DOHH2 (cell line): ENCODE measurements around the gene UBE2N.
A peak's percentile ranks its signal among the peaks of the same experiment; 100 is the strongest.
"Not testable (repeated sequence)": the region's sequence is repeated elsewhere in the genome, so short reads cannot be mapped to it uniquely, and the experiment has no call there.

ENCODE experiments used
- H3F3A ChIP-seq: fragments of 200-600 bp; sonication (generic), shearing (Covaris generic); 2 replicates; pipeline ENCODE4 v1.6.0; 2016; ENCODE audit warnings: antibody characterized with exemption, mild to moderate bottlenecking; ENCODE audit not compliant: control insufficient read depth, insufficient read depth
- H3K27ac ChIP-seq: fragments of 200-600 bp; sonication (generic); 2 replicates; pipeline ENCODE4 v1.5.1; 2014; ENCODE audit warnings: low read depth, mild to moderate bottlenecking, low read length, moderate library complexity
- H3K27me3 ChIP-seq: fragments of 200-600 bp; sonication (generic); 2 replicates; pipeline ENCODE4 v1.6.1; 2014; ENCODE audit warnings: mild to moderate bottlenecking, low read length, mixed read lengths; ENCODE audit not compliant: control insufficient read depth
- H3K36me3 ChIP-seq: fragments of 200-600 bp; sonication (generic); 2 replicates; pipeline ENCODE4 v1.6.1; 2014; ENCODE audit warnings: mild to moderate bottlenecking, low read length, moderate library complexity, mixed read lengths; ENCODE audit not compliant: control insufficient read depth
- H3K4me1 ChIP-seq: fragments of 200-600 bp; sonication (generic); 2 replicates; pipeline ENCODE4 v1.6.1; 2014; ENCODE audit warnings: mild to moderate bottlenecking, low read length, mixed read lengths; ENCODE audit not compliant: control insufficient read depth
- H3K4me2 ChIP-seq: fragments of 200-600 bp; sonication (generic); 2 replicates; pipeline ENCODE4 v1.6.0; 2014; ENCODE audit warnings: mild to moderate bottlenecking, low read length, moderate library complexity
- H3K4me3 ChIP-seq: fragments of 200-600 bp; sonication (generic); 2 replicates; pipeline ENCODE4 v1.5.1; 2014; ENCODE audit warnings: mild to moderate bottlenecking, low read length, mixed read lengths
- H3K79me2 ChIP-seq: fragments of 200-600 bp; sonication (generic); 2 replicates; pipeline ENCODE4 v1.6.1; 2014; ENCODE audit warnings: mild to moderate bottlenecking, low read length, mixed read lengths; ENCODE audit not compliant: control insufficient read depth
- H3K9me2 ChIP-seq: fragments of 200-600 bp; sonication (generic); replicated peaks from 2 replicates; pipeline ENCODE4 v1.6.1; 2014; ENCODE audit warnings: mild to moderate bottlenecking, low read length, mixed read lengths; ENCODE audit not compliant: control insufficient read depth
- H3K9me3 ChIP-seq: fragments of 200-600 bp; sonication (generic); 2 replicates; pipeline ENCODE4 v1.6.1; 2014; ENCODE audit warnings: antibody characterized with exemption, low read length, mixed read lengths; ENCODE audit not compliant: control insufficient read depth, insufficient read depth
- H4K20me1 ChIP-seq: fragments of 200-600 bp; sonication (generic); 2 replicates; pipeline ENCODE4 v1.6.0; 2014; ENCODE audit warnings: low read depth, mild to moderate bottlenecking, antibody characterized with exemption, low read length, moderate library complexity; ENCODE audit not compliant: control insufficient read depth, insufficient read depth
- EZH2phosphoT487 ChIP-seq: fragments of 200-600 bp; sonication (generic); IDR thresholded peaks from 2 replicates; pipeline ENCODE4 v1.6.1; 2017; ENCODE audit warnings: borderline replicate concordance, mild to moderate bottlenecking, antibody characterized with exemption, low read length, moderate library complexity, mixed read lengths
- TF ChIP-seq, protein P1 (sequence below): fragments of 200-600 bp; sonication (generic); IDR thresholded peaks from one replicate; pipeline ENCODE4 v1.5.1; 2014; ENCODE audit warnings: antibody characterized with exemption, mild to moderate bottlenecking, low read depth, low read length; ENCODE audit not compliant: poor library complexity, severe bottlenecking

UBE2N gene

DNA sequence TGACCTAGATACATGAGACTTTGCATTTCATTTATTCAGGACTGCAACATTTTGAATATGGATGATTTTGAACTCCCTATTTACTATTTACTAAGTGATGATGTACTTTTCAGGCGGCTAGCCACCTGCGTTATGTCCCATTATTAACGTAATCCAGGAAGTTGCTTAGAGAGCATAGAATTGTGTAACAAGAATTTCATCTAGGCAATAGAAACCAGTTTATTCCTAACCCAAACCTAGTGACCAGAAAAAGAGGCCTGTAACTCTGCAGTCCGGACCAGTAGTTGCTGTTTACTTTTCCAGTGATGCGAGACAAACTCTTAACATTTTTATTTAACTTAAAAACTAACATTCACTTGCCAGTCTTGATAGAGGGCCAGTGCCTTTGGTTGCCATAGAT, 51.7 kb downstream of the UBE2N start:
- Histone ChIP-seq H4K20me1 (peaks cover 11% of the 10 kb centered on the region; the same call in 1 of the 2 replicates), H3F3A (no peaks in the 10 kb centered on the region), H3K4me1 (peaks cover 23% of the 10 kb centered on the region), H3K79me2 (peaks cover 75% of the 10 kb centered on the region), H3K27me3 (no peaks in the 10 kb centered on the region), H3K9me3 (no peaks in the 10 kb centered on the region), H3K9me2 (no peaks in the 10 kb centered on the region), H3K4me2 (no peak overlapping the region), H3K4me3 (no peak overlapping the region), H3K36me3 (no peaks in the 10 kb centered on the region), H3K27ac (no peak overlapping the region)
- no peak for TF ChIP-seq EZH2phosphoT487
- TF ChIP-seq, protein P1, sequence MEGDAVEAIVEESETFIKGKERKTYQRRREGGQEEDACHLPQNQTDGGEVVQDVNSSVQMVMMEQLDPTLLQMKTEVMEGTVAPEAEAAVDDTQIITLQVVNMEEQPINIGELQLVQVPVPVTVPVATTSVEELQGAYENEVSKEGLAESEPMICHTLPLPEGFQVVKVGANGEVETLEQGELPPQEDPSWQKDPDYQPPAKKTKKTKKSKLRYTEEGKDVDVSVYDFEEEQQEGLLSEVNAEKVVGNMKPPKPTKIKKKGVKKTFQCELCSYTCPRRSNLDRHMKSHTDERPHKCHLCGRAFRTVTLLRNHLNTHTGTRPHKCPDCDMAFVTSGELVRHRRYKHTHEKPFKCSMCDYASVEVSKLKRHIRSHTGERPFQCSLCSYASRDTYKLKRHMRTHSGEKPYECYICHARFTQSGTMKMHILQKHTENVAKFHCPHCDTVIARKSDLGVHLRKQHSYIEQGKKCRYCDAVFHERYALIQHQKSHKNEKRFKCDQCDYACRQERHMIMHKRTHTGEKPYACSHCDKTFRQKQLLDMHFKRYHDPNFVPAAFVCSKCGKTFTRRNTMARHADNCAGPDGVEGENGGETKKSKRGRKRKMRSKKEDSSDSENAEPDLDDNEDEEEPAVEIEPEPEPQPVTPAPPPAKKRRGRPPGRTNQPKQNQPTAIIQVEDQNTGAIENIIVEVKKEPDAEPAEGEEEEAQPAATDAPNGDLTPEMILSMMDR: no peak

DNA sequence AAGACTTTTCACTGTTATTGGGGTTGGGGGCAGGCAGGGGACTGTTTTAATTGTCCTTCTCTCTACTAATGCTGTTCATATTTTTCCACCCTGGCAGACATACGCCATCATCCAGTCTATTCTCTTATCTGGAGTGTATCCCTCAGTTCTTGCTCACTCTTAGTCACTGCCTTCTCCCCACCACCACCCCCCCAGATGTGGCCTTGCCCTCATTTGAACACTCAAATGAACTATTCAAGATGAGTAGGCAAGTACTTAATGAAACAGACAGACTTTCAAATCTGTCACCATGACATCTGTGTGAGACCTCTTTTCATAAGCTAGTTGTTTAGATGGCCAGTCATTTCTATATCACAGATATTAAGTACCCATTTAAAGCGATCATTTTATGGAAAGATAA, 54.0 kb downstream of the UBE2N start:
- no peak for TF ChIP-seq EZH2phosphoT487
- TF ChIP-seq, protein P1: no peak
- Histone ChIP-seq H3K4me3 (no peak overlapping the region), H3K79me2 (peaks cover 86% of the 10 kb centered on the region), H3K36me3 (no peaks in the 10 kb centered on the region), H3K4me2 (no peak overlapping the region), H3K9me2 (no peaks in the 10 kb centered on the region), H3K27me3 (no peaks in the 10 kb centered on the region), H3K4me1 (peaks cover 20% of the 10 kb centered on the region), H3K27ac (no peak overlapping the region), H4K20me1 (peaks cover 11% of the 10 kb centered on the region; the same call in 1 of the 2 replicates), H3F3A (no peaks in the 10 kb centered on the region), H3K9me3 (no peaks in the 10 kb centered on the region)

DNA sequence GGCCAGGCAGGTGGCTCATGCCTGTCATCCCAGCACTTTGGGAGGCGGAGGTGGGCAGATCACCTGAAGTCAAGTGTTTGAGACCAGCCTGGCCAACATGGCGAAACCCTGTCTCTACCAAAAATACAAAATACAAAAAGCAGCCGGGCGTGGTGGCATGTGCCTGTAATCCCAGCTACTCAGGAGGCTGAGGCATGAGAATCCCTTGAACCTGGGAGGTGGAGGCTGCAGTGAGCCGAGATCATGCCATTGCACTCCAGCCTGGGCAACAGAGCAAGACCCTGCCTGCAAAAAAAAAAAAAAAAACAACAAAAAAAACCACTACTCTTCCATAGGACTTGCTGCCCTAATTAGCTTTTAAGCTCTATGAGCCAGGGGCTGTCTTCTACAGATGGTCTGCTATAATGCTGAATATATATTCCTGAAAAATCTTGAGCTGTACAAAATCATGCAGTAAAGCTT, 59.7 kb downstream of the UBE2N start:
- H3K4me2 ChIP-seq, H3K9me2 ChIP-seq, H3K27me3 ChIP-seq, H3K4me3 ChIP-seq, H3K36me3 ChIP-seq, H3K27ac ChIP-seq, H3F3A ChIP-seq, H4K20me1 ChIP-seq, H3K9me3 ChIP-seq: not testable (repeated sequence)
- H3K79me2 ChIP-seq: peaks cover 83% of the 10 kb centered on the region
- peaks cover 27% of the 10 kb centered on the region for H3K4me1 ChIP-seq

DNA sequence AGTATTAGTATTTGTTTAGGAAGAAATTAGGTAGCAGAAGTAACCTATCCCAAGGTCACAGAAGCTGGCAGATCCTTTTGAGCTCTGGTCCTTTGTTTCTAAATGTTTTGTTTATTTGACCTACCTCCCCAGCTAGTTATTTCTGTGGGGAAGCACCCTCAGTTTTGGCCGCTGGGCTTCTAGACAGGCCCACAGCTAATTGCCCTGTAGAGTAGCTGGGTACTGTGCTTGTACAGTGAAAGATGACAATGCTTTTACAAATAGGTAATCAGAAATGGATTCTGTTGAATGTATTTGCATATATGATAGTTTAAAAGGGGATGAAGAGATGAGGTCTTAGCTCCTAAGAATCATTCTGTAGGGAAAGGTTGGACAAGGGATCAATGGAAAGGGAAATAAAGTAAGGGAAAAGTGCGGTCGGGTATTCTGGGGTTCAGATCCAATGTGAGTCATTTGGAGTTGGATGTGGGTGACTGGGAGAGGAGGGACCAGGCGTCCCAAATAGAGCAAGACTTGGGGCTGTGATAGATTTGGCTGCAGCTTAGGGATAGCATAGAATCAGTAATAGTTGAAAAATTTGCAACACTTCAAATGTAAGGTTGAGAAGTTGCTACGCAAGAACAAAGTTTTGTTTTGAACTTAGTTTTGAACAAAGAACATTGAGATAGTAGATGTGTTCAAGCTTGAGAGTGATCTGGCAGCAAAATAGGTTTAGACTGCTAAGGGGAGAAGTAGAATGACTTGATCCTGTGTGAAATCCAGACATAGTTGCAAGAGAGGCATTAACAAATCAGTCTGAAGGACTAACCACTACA, 60.4 kb downstream of the UBE2N start:
- no peaks in the 10 kb centered on the region for H3K9me3 ChIP-seq
- H3K9me2 ChIP-seq: no peaks in the 10 kb centered on the region
- H4K20me1 ChIP-seq: peaks cover 9% of the 10 kb centered on the region; the same call in 1 of the 2 replicates
- TF ChIP-seq EZH2phosphoT487: no peak
- TF ChIP-seq, protein P1: no peak
- 0 out of 2 replicates have a peak, but pooled peaks cover 2% of the 10 kb centered on the region for H3F3A ChIP-seq
- H3K36me3 ChIP-seq: peaks cover 8% of the 10 kb centered on the region
- H3K4me2 ChIP-seq: peak overlapping the region; percentile 79
- H3K27ac ChIP-seq: no peak overlapping the region
- H3K4me1 ChIP-seq: peaks cover 28% of the 10 kb centered on the region
- peak overlapping the region; percentile 31; the same call in 1 of the 2 replicates for H3K4me3 ChIP-seq
- H3K27me3 ChIP-seq: no peaks in the 10 kb centered on the region
- peaks cover 76% of the 10 kb centered on the region for H3K79me2 ChIP-seq
